Mesenteric fat pad (tissue), 1 donor: ENCODE measurements around the gene KDM8. TPM values are rescaled to one million over a fixed set of nuclear protein-coding genes. Genes with fewer than 3 reads are reported as not detected.

ENCODE experiments used
- DNase-seq: peaks from one replicate; pipeline ENCODE4 v3.0.0-alpha.2; 2020; ENCODE audit warnings: low spot score
- total RNA-seq: library from RNA; stranded (reverse); fragmentation: NEBNext Ultra II Directional; extraction: Animal tissue kit (Norgen Biotek cat#: 25700); gene quantifications from one replicate; pipeline ENCODE4 v1.2.1, GENCODE V29; 2021
- donor health status: DM: yes; HTN: yes; CAD: no.

Gene KDM8
- total RNA-seq, 1 donor from 2014 or later, result 3.5 TPM

- no peak for DNase-seq
Measured at GRCh38 chr16:27267037-27267677, 63.8 kb downstream of the KDM8 start.

GRCh38 chr16:27268376-27269299 lies 65.3 kb downstream of the KDM8 start, which contains the start of gene NSMCE1:
Gene NSMCE1 (minus strand): TSS chr16:27268772. CDS start chr16:27257570, 11,202 bp downstream.
- DNase-seq, result peak; percentile 100

GRCh38 chr16:27269300-27270150 lies 66.2 kb downstream of the KDM8 start:
- DNase-seq, result no peak

GRCh38 chr16:27270349-27270748 lies 67.0 kb downstream of the KDM8 start:
- no peak for DNase-seq

Other genes starting within 250 kb of the KDM8 start
- gene C16orf82, start 136.6 kb upstream of the KDM8 start, total RNA-seq, result not detected
- 39.6 TPM for gene NSMCE1, start 65.2 kb downstream of the KDM8 start, total RNA-seq
- 85.8 TPM for gene IL4R, start 110.4 kb downstream of the KDM8 start, total RNA-seq
- 0.22 TPM for gene IL21R, start 198.6 kb downstream of the KDM8 start, total RNA-seq